GM15510 (cell line): ENCODE measurements around the gene FAM20C.

Experiments used
- POLR2A ChIP-seq: IDR thresholded peaks from 3 replicates; pipeline ENCODE4 v1.6.1; 2011; ENCODE audit warnings: borderline replicate concordance; ENCODE audit not compliant: insufficient read length; ENCODE audit errors: extremely low read depth

Gene FAM20C

GRCh38 chr7:302054-302992 is 110.0 kb downstream of the FAM20C start:
- TF ChIP-seq POLR2A, result no peak

GRCh38 chr7:303425-303824 is 111.1 kb downstream of the FAM20C start:
- no peak for TF ChIP-seq POLR2A

DNA sequence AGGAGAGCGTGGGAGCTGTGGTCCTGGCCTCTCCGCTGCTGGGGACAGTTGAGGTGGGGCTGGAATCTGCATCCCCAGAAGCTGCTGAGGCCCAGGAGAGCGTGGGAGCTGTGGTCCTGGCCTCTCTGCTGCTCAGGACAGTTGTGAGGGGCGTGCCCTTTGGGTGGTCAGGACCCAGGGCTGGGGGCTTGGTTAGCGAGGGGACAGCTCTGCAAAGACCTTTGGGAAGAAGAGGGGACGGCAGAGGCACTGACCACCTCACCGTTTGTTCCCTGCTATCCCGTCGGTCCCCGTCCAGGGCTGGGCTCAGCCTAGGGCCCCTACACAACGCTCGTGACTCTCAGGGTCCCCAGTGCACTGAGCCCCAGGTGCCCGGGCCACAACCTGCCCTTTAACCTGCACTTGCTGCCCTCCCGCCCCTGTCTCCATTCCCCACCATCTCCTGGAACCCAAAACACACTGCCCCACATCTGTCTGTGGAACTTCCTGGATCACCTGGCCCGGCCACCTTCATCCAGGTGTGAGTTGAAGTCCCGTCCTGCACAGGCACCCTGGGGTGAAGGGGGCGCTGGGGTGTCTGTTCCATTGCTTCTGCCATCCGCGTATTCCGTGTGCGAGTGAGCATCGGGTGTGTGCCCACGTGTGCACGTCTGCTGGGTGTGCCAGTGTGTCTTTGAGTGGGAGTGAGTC is 111.7 kb downstream of the FAM20C start:
- TF ChIP-seq POLR2A, result no peak

DNA sequence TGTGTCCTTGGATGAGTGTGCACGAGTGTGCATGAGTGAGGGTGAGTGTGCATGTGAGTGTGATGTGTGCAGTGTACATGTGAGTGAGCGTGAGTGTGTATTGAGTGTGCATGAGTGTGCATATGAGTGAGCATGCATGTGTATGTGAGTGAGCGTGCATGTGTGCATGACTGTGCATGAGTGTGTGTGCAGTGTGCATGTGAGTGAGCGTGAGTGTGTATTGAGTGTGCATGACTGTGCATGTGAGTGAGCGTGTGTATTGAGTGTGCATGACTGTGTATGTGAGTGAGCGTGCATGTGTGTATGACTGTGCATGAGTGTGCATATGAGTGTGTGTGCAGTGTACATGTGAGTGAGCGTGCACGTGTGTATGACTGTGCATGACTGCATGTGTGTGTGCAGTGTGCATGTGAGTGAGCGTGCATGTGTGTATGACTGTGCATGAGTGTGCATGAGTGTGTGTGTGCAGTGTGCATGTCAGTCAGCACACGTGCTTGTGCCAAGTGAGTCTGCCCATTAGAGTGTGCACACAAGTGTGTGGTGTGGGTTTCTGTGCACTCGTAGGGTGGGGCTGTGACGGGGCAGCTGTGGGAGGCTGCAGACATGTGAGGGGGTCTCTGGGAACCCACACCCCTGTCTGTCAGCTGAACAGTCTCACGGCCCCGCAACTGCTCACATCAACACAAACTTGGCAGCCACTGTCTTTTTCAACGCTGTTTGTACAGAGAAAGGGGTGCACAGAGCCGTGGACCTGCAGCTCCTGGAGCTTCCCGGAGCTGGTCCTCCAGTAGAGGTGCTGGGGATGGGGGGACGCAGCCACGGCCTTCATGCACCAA is 112.4 kb downstream of the FAM20C start:
- TF ChIP-seq POLR2A, result no peak

- TF ChIP-seq POLR2A, result no peak
Measured at GRCh38 chr7:305410-306151, 113.2 kb downstream of the FAM20C start.

DNA sequence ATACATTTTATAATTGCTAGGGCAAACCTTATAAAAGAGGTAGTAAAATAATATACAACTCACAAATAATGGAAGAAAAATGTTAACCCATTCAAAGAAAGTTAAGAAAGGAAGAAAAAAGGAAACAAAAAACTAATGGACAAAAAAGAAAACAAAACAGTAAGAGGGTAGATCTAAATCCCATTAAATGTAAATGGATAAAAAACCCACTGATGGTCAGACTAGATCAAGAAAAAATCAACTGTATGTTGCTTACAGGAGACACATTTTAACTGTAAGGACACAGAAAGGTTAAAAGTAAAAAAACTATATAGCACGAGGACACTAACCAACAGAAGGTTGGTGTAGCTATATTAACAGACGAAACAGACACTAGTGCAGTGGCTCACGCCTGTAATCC is 115.6 kb downstream of the FAM20C start:
- TF ChIP-seq POLR2A, result no peak

DNA sequence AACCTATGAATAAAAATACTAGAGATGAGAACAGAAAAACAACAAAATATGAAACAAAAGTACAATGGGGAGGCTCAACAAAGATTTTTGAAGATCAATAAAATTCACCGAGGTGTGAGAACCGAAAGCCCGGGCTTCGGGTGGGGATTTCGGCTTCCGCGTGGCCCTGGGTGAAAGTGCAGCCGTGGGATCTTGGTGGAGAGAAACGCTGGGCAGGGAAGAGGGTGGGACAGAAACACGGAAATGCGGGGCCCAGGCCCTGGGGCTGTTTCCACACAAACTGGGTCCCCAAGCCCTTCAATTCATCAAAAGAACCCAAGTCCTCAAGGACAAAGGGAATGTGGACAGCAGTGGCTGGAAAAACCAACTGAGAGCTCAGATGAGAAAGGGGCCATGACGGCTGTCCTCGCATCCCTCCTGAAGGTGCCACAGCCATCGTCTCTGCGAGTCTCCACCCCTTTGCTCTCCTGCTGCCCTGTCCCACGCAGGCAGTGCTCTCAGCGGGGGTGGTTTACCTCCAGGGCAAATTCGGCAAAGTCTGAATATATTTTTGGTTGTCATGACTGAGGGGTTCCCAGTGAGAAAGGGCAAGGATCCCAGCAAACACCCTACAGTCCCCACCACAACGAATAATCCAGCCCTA is 117.3 kb downstream of the FAM20C start:
- no peak for TF ChIP-seq POLR2A
